ENCODE measurements around the gene DAPK2.

- no peak for TF ChIP-seq POLR2AphosphoS5 (IDR thresholded peaks at IDR 0.05)
- no peak for TF ChIP-seq EP300 (IDR thresholded peaks at IDR 0.05; ENCODE audit: low read depth)
- TF ChIP-seq, protein P1, sequence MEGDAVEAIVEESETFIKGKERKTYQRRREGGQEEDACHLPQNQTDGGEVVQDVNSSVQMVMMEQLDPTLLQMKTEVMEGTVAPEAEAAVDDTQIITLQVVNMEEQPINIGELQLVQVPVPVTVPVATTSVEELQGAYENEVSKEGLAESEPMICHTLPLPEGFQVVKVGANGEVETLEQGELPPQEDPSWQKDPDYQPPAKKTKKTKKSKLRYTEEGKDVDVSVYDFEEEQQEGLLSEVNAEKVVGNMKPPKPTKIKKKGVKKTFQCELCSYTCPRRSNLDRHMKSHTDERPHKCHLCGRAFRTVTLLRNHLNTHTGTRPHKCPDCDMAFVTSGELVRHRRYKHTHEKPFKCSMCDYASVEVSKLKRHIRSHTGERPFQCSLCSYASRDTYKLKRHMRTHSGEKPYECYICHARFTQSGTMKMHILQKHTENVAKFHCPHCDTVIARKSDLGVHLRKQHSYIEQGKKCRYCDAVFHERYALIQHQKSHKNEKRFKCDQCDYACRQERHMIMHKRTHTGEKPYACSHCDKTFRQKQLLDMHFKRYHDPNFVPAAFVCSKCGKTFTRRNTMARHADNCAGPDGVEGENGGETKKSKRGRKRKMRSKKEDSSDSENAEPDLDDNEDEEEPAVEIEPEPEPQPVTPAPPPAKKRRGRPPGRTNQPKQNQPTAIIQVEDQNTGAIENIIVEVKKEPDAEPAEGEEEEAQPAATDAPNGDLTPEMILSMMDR (IDR thresholded peaks at IDR 0.05): no peak
- TF ChIP-seq POLR2A (IDR thresholded peaks at IDR 0.05): no peak
Measured at GRCh38 chr15:64022571-64022970, 23.7 kb downstream of the DAPK2 start.

All from transverse colon (tissue), 4 donors.